Parathyroid adenoma (tissue), 2 donors: ENCODE measurements around the gene RBMS2.

Experiments
- H2AFZ ChIP-seq: fragments of 300-600 bp; sonication (generic); one replicate; pipeline ENCODE4 v1.7.0; 2017; ENCODE audit warnings: antibody characterized with exemption, mild to moderate bottlenecking
- H3K27ac ChIP-seq: fragments of 300-600 bp; sonication (generic); one replicate; pipeline ENCODE4 v1.7.0; 2017
- H3K27me3 ChIP-seq: fragments of 300-600 bp; sonication (generic); one replicate; pipeline ENCODE4 v1.7.0; 2017; ENCODE audit warnings: low read length; ENCODE audit not compliant: control insufficient read depth, insufficient read depth
- H3K36me3 ChIP-seq: fragments of 300-600 bp; sonication (generic); one replicate; pipeline ENCODE4 v1.7.0; 2017; ENCODE audit warnings: low read length; ENCODE audit not compliant: control insufficient read depth, insufficient read depth
- H3K4me1 ChIP-seq: fragments of 300-600 bp; sonication (generic); one replicate; pipeline ENCODE4 v1.7.0; 2017; ENCODE audit warnings: control low read depth
- H3K4me2 ChIP-seq: fragments of 300-600 bp; sonication (generic); one replicate; pipeline ENCODE4 v1.7.0; 2017; ENCODE audit warnings: low read length
- H3K4me3 ChIP-seq: fragments of 300-600 bp; sonication (generic); one replicate; pipeline ENCODE4 v1.7.0; 2017; ENCODE audit warnings: low read depth, low read length
- H3K79me2 ChIP-seq: fragments of 300-600 bp; sonication (generic); one replicate; pipeline ENCODE4 v1.7.0; 2017; ENCODE audit warnings: control low read depth
- H3K9ac ChIP-seq: fragments of 300-600 bp; sonication (generic); one replicate; pipeline ENCODE4 v1.7.0; 2017; ENCODE audit warnings: mild to moderate bottlenecking
- H3K9me3 ChIP-seq: fragments of 300-600 bp; sonication (generic); one replicate; pipeline ENCODE4 v1.7.0; 2017; ENCODE audit warnings: low read length; ENCODE audit not compliant: control insufficient read depth
- TF ChIP-seq, protein P1 (sequence below): fragments of 300-600 bp; sonication (generic); IDR thresholded peaks from one replicate; pipeline ENCODE4 v1.7.0; 2017; ENCODE audit warnings: antibody characterized with exemption, mild to moderate bottlenecking
- donor health status: primary hyperparathyroidism.

Gene RBMS2

DNA sequence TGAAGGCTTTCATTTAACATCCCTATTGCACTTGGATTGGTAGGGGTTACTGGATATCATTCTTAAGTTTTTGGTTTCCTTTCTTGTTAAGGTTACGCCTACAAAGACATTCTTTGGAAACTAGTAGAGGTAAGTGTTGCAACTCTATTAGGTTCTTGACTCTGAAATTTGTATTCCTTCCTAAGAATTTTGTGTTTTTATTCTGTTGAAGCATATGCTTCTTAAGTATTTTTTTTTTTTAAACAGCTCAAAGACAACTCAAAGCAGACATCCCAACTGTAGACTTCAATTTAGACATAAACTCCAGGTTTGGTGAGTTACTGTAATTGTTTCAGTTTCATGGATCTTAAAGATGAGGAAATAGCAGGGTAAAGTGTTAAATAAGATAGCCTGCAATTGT is 1.1 kb upstream of the RBMS2 start:
- TF ChIP-seq, protein P1, sequence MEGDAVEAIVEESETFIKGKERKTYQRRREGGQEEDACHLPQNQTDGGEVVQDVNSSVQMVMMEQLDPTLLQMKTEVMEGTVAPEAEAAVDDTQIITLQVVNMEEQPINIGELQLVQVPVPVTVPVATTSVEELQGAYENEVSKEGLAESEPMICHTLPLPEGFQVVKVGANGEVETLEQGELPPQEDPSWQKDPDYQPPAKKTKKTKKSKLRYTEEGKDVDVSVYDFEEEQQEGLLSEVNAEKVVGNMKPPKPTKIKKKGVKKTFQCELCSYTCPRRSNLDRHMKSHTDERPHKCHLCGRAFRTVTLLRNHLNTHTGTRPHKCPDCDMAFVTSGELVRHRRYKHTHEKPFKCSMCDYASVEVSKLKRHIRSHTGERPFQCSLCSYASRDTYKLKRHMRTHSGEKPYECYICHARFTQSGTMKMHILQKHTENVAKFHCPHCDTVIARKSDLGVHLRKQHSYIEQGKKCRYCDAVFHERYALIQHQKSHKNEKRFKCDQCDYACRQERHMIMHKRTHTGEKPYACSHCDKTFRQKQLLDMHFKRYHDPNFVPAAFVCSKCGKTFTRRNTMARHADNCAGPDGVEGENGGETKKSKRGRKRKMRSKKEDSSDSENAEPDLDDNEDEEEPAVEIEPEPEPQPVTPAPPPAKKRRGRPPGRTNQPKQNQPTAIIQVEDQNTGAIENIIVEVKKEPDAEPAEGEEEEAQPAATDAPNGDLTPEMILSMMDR: no peak
- H3K4me1 ChIP-seq: peaks cover 3% of the 10 kb centered on the region
- no peak overlapping the region for H3K9ac ChIP-seq
- H3K36me3 ChIP-seq: no peaks in the 10 kb centered on the region
- H3K4me3 ChIP-seq: peak overlapping the region; percentile 75
- H3K27me3 ChIP-seq: no peaks in the 10 kb centered on the region
- H3K4me2 ChIP-seq: peak overlapping the region; percentile 8
- peak overlapping the region; percentile 80 for H3K27ac ChIP-seq
- peaks cover 3% of the 10 kb centered on the region for H3K79me2 ChIP-seq
- no peaks in the 10 kb centered on the region for H3K9me3 ChIP-seq
- peak overlapping the region; percentile 62 for H2AFZ ChIP-seq

DNA sequence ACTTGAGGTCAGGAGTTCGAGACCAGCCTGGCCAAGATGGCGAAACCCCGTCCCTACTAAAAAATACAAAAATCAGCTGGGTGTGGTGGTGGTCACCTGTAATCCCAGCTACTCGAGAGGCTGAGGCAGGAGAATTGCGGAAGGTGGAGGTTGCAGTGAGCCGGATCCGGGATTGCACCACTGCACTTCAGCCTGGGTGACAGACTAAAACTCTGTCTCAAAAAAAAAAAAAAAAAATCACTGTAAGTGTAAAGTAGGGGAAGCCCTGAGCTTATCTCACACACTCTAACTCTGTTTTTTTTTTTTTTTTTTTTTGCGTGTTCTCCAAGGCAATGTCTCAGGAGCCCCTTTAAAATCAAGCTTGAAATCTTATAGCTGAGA is 421 bp upstream of the RBMS2 start:
- peaks cover 3% of the 10 kb centered on the region for H3K4me1 ChIP-seq
- H3K9ac ChIP-seq: no peak overlapping the region
- peak overlapping the region; percentile 80 for H3K27ac ChIP-seq
- H3K4me2 ChIP-seq: peak overlapping the region; percentile 93
- no peaks in the 10 kb centered on the region for H3K9me3 ChIP-seq
- H3K79me2 ChIP-seq: peaks cover 4% of the 10 kb centered on the region
- TF ChIP-seq, protein P1: no peak
- H2AFZ ChIP-seq: peak overlapping the region; percentile 80
- H3K27me3 ChIP-seq: no peaks in the 10 kb centered on the region
- no peaks in the 10 kb centered on the region for H3K36me3 ChIP-seq
- H3K4me3 ChIP-seq: peak overlapping the region; percentile 75

DNA sequence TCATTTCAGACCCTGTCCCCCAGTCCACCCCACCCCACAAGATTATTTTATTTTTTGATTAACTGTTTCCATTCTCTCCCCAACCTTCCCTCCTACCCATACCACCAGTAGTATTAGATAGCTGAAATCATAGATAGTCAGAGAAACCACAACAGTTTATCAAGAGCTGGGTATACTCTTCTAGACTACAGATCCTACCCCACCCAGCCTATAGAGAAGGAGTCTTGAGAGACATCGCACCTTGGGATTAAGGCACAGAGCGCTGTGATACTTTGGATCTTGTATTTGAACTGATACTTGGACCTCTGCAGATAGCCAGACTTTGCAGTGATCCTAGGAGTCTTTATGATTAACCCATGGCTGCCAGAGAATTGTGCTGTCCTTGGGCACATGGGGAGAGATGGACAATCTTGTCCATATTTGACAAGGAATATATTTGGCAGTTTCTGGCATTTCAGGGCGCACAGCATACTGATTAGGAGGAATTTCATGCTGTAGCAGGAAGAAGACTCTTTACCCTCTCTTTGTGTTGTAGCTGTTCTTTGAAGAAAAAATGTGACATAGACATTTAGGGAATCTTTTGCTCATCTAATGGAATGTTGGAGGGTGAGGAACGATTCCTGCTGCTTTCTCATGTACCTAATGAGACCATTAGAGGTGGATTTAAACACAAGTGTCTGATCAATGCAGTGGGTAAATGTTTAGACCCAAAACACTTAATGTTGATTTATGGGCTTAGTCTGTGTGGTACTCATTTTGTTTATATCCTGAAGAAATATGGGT is 982 bp downstream of the RBMS2 start:
- peak overlapping the region; percentile 93 for H3K4me2 ChIP-seq
- H2AFZ ChIP-seq: peak overlapping the region; percentile 80
- no peaks in the 10 kb centered on the region for H3K9me3 ChIP-seq
- H3K79me2 ChIP-seq: peaks cover 8% of the 10 kb centered on the region
- no peaks in the 10 kb centered on the region for H3K27me3 ChIP-seq
- H3K4me3 ChIP-seq: peak overlapping the region; percentile 75
- peak overlapping the region; percentile 80 for H3K27ac ChIP-seq
- TF ChIP-seq, protein P1: no peak
- no peak overlapping the region for H3K9ac ChIP-seq
- peaks cover 3% of the 10 kb centered on the region for H3K4me1 ChIP-seq
- no peaks in the 10 kb centered on the region for H3K36me3 ChIP-seq

DNA sequence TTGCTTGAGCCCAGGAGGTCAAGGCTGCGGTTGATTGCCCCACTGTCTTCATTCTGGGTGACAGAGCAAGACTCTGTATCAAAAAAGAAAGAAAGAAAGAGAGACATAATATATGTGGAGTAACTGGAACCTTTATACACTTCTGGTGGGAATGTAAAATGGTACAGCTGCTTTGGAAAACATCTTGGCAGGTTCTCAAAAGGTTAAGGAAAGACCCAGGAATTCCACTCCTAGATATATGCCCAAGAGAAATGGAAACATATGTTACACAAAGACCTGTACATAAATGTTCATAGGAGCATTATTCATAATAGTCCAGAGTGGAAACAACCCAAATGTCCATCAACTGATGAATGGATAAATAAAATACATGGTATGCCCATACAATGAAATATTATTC is 7.2 kb downstream of the RBMS2 start:
- no peaks in the 10 kb centered on the region for H3K9me3 ChIP-seq
- H3K36me3 ChIP-seq: no peaks in the 10 kb centered on the region
- no peak overlapping the region for H3K9ac ChIP-seq
- H3K4me3 ChIP-seq: no peak overlapping the region
- H3K4me2 ChIP-seq: no peak overlapping the region
- H3K4me1 ChIP-seq: no peaks in the 10 kb centered on the region
- TF ChIP-seq, protein P1: no peak
- no peaks in the 10 kb centered on the region for H3K27me3 ChIP-seq
- H3K79me2 ChIP-seq: peaks cover 9% of the 10 kb centered on the region
- H3K27ac ChIP-seq: no peak overlapping the region
- no peak overlapping the region for H2AFZ ChIP-seq

DNA sequence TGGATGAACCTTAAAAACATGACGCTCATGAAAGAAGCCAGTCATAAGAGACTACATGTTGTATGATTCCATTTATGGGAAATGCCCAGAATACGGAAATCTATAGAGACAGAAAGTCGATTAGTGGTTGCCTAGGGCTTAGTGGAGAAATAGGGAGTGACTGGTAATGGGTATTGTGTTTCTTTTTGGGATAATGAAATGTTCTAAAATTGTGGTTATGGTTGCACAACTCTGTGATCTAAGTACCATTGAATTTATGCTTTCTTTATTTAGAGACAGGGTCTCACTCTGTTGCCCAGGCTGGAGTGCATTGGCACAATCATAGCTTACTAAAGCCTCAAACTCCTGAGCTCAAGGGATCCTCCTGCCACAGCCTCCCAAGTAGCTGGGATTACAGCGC is 8.0 kb downstream of the RBMS2 start:
- Histone ChIP-seq H3K4me3 (no peak overlapping the region), H3K27ac (no peak overlapping the region), H3K9me3 (no peaks in the 10 kb centered on the region), H3K9ac (no peak overlapping the region), H3K4me1 (no peaks in the 10 kb centered on the region), H3K36me3 (no peaks in the 10 kb centered on the region), H3K79me2 (peaks cover 9% of the 10 kb centered on the region), H2AFZ (no peak overlapping the region), H3K27me3 (no peaks in the 10 kb centered on the region), H3K4me2 (no peak overlapping the region)
- TF ChIP-seq, protein P1: no peak
